Astrocyte (in vitro differentiated cells and primary cell): ENCODE data around the gene PARD3B.

Source experiments
- EZH2 ChIP-seq: IDR thresholded peaks from 2 replicates; pipeline ENCODE4 v1.6.1; 2012; ENCODE audit warnings: mild to moderate bottlenecking, low read length, inconsistent platforms; ENCODE audit not compliant: insufficient read depth
- TF ChIP-seq, protein P1 (sequence below): IDR thresholded peaks from 2 replicates; pipeline ENCODE4 v1.5.1; 2011; ENCODE audit warnings: low read depth, mild to moderate bottlenecking, inconsistent platforms, low read length, moderate library complexity; ENCODE audit not compliant: insufficient read depth

DNA sequence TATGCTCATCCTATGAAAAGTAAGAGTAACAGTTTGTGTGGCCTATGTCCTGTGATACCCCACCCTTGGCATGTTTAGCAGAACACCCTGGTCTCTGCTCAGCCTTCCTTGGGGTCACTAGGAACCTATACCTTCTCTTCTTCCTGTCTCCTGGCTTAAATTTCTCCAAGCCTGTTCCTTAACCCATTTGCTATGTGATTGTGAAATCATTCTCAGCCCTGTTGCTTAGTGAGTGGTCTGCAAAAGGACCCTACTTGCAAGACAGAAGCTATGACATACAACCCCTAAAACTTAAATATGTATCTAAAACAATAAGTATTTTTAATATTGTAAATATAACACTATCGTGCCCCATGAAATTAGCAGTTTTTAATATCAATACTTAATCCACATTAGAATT lies 524.7 kb downstream of the PARD3B start:
- TF ChIP-seq, protein P1, sequence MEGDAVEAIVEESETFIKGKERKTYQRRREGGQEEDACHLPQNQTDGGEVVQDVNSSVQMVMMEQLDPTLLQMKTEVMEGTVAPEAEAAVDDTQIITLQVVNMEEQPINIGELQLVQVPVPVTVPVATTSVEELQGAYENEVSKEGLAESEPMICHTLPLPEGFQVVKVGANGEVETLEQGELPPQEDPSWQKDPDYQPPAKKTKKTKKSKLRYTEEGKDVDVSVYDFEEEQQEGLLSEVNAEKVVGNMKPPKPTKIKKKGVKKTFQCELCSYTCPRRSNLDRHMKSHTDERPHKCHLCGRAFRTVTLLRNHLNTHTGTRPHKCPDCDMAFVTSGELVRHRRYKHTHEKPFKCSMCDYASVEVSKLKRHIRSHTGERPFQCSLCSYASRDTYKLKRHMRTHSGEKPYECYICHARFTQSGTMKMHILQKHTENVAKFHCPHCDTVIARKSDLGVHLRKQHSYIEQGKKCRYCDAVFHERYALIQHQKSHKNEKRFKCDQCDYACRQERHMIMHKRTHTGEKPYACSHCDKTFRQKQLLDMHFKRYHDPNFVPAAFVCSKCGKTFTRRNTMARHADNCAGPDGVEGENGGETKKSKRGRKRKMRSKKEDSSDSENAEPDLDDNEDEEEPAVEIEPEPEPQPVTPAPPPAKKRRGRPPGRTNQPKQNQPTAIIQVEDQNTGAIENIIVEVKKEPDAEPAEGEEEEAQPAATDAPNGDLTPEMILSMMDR = no peak
- TF ChIP-seq EZH2 = no peak
